AG04449 (cell line): Measurements from ENCODE around the gene AMN.
"Not testable (repeated sequence)": the region's sequence is repeated elsewhere in the genome, so short reads cannot be mapped to it uniquely, and the experiment has no call there.

Source experiments
- CTCF ChIA-PET: fragments of 350-600 bp; formaldehyde crosslinking; extraction: SDS; loops from one replicate; lab custom pipeline; 2021; ENCODE audit warnings: antibody characterized with exemption; lab: Yijun Ruan, JAX
- POLR2A ChIA-PET: fragments of 400-600, 350-600 bp; formaldehyde crosslinking; extraction: SDS; loops from one replicate; lab custom pipeline; 2020; ENCODE audit warnings: antibody characterized with exemption, inconsistent platforms; lab: Yijun Ruan, JAX
- DNase-seq: peaks from one replicate; pipeline ENCODE4 v3.0.0-alpha.2; 2010; ENCODE audit warnings: low read depth, low spot score
- H3K4me3 ChIP-seq: 2 replicates; pipeline ENCODE4 v1.5.1; 2011; ENCODE audit warnings: low read depth, mild to moderate bottlenecking, control low read depth, low read length
- TF ChIP-seq, protein P1 (sequence below): IDR thresholded peaks from one replicate; pipeline ENCODE4 v1.5.1; 2011; ENCODE audit warnings: mild to moderate bottlenecking, moderate library complexity, low read length, control low read depth, inconsistent platforms; ENCODE audit not compliant: insufficient read depth; ENCODE audit errors: missing control alignments

Gene AMN

DNA sequence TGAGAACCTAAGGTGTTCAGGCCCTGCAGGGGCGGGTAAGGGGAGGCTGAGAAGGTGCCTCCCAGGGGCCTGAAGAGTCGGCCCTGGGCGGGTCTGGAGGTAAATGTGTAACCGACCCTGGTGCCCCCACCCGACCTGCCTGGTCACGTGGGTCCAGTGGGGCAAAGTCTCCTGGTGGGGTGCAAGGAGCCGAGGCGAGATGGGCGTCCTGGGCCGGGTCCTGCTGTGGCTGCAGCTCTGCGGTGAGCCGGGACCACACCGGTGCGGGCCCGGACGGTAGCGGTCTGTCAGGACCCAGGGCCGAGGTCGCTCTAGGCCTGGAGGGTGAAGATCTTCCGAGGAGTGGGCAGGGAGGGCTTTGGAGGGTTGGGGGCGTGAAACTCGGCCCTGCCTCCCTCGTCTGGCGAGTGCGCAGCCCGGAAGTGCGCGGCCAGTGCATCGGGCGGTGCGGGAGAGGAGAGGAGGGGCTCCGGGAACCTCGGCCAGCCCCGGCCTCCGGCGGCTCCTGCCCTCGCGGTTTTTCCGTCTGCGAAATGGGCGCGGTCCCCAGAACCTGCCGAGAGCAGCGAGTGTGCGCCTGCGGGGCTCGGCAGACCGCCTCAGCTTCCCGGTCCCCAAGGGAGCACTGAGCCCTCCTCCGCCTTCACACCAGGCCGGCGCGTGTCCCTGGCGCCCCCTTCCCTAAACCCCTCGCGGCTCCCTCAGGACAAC, at the start of gene AMN:
Gene AMN, plus strand, starts transcription at position 174 of the 711 bp plus-strand sequence. Its CDS starts 26 bp downstream, at position 200.
- DNase-seq = no peak
- POLR2A ChIA-PET = no interaction called here
- peak within 1 kb of the TSS; percentile 40 for H3K4me3 ChIP-seq
- CTCF ChIA-PET = interaction anchor here (1.0 kb wide), 2 partner anchors 224 to 228 kb away, joined by 3 to 4 read pairs; no protein-coding TSS in a partner anchor
- TF ChIP-seq, protein P1, sequence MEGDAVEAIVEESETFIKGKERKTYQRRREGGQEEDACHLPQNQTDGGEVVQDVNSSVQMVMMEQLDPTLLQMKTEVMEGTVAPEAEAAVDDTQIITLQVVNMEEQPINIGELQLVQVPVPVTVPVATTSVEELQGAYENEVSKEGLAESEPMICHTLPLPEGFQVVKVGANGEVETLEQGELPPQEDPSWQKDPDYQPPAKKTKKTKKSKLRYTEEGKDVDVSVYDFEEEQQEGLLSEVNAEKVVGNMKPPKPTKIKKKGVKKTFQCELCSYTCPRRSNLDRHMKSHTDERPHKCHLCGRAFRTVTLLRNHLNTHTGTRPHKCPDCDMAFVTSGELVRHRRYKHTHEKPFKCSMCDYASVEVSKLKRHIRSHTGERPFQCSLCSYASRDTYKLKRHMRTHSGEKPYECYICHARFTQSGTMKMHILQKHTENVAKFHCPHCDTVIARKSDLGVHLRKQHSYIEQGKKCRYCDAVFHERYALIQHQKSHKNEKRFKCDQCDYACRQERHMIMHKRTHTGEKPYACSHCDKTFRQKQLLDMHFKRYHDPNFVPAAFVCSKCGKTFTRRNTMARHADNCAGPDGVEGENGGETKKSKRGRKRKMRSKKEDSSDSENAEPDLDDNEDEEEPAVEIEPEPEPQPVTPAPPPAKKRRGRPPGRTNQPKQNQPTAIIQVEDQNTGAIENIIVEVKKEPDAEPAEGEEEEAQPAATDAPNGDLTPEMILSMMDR = no peak

GRCh38 chr14:102873131-102873530, 49.3 kb upstream of the AMN start:
- TF ChIP-seq, protein P1 = no peak
- no peak for DNase-seq
- POLR2A ChIA-PET = no interaction called here
- H3K4me3 ChIP-seq = no peak overlapping the region
- CTCF ChIA-PET = no interaction called here

- TF ChIP-seq, protein P1 = no peak
- CTCF ChIA-PET = no interaction called here
- H3K4me3 ChIP-seq = no peak overlapping the region
- POLR2A ChIA-PET = no interaction called here
- no peak for DNase-seq
Observed at GRCh38 chr14:102873546-102874061, 48.9 kb upstream of the AMN start.

DNA sequence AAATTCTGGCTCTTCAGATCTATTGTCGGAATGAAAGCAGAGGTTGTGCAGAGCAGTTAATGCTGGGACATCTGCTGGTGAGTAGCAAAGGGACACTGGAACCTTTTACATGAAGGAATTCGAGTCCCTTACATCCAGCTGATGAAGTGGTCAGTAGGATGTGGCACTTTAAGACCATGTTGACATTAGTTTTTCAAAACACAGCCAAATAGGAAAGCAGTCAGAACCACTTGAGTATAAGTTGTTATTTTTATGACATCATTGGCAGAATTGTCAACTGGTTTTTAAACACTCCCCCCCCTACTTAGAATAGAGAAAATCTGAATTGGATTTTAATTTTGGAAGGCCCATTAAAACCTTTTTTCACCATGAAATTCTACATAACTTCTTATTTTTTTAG, 46.8 kb upstream of the AMN start:
- TF ChIP-seq, protein P1 = no peak
- CTCF ChIA-PET = no interaction called here
- H3K4me3 ChIP-seq = no peak overlapping the region
- POLR2A ChIA-PET = no interaction called here
- no peak for DNase-seq

DNA sequence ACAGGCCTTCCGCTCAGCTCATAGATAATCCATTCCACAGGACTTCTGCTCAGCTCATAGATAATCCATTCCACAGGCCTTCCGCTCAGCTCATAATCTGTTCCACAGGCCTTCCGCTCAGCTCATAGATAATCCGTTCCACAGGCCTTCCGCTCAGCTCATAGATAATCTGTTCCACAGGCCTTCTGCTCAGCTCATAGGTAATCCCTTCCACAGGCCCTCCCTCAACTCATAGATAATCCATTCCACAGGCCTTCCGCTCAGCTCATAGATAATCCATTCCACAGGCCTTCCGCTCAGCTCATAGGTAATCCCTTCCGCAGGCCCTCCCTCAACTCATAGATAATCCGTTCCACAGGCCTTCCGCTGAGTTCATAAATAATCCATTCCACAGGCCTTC, 45.0 kb upstream of the AMN start:
- H3K4me3 ChIP-seq, POLR2A ChIA-PET, DNase-seq: not testable (repeated sequence)
- CTCF ChIA-PET = interaction anchor here (2.4 kb wide), 1 partner anchor 184 kb away, joined by 9 read pairs; no protein-coding TSS in a partner anchor

- no peak for DNase-seq
- ChIA-PET POLR2A (interaction anchor here (0.6 kb wide), 1 partner anchor 146 kb away, joined by 3 read pairs; no protein-coding TSS in a partner anchor), CTCF (interaction anchor here (1.4 to 2.4 kb wide), 2 partner anchors 18 to 184 kb away, joined by 5 to 9 read pairs; no protein-coding TSS in a partner anchor)
- H3K4me3 ChIP-seq = no peak overlapping the region
- TF ChIP-seq, protein P1 = no peak
Observed at GRCh38 chr14:102878174-102878969, 44.1 kb upstream of the AMN start.
